HG03439 (cell line): ENCODE measurements around the gene ABHD17C.
"Not testable (repeated sequence)": the region's sequence is repeated elsewhere in the genome, so short reads cannot be mapped to it uniquely, and the experiment has no call there.

Experiments
- ATAC-seq: cut with Tn5 transposase; IDR thresholded peaks from one replicate; pipeline ENCODE4 v1.9.1; 2021; ENCODE audit warnings: mild to moderate bottlenecking, moderate library complexity; ENCODE audit not compliant: unreplicated experiment

Gene ABHD17C

DNA sequence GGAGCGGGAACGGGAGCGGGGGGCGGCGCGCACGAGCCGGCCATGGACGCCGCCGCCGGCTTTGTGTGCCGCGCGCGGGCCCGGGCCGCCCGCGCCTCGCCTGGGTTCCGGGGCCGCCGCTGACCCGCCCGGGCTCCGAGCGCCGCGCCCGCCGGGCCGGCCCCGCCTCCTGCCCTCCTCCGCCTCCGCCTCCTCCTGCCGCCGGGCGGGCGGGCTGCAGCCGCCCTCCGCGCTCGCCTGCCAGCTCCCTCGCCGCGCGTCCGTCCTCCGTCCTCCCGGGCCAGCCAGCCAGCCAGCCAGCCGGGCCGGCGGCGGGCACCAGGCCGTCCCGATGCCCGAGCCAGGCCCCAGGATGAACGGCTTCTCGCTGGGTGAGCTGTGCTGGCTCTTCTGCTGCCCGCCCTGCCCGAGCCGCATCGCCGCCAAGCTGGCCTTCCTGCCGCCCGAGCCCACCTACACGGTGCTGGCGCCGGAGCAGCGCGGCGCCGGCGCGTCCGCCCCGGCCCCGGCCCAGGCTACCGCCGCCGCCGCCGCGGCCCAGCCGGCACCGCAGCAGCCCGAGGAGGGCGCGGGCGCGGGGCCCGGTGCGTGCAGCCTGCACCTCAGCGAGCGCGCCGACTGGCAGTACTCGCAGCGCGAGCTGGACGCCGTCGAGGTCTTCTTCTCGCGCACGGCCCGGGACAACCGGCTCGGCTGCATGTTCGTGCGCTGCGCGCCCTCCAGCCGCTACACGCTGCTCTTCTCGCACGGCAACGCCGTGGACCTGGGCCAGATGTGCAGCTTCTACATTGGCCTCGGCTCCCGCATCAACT, at the start of gene ABHD17C:
Gene ABHD17C, plus strand, starts transcription at position 212 of the 812 bp plus-strand sequence. Its CDS starts 120 bp downstream, at position 332.
- peak; percentile 76 for ATAC-seq

DNA sequence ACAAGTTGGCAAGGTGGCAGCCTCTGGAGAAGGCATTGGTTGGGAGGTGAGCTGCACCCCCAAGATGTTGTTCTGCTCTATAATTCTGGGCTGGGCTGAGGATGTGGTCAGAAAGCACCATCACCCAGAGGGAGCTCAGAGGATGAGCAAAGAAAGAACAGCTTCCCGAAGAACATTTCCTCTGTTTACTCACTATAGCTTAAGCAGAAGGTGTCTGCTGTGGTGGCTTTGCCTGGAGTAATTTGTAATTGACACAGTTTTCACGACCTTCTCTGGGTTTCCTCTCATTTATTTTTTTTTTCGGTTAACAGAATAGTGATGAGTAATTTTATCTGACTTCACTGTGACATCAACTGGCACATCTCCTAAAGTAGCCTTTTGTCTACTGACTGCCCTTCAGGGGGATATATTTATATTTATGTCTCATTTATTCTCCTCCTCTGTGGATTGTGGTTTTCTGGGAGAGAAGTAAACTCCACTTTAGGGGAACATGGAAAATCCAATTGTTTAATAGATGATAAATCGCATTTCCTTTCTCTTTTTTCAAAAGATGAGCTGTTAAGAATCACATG, 49.5 kb upstream of the ABHD17C start:
- no peak for ATAC-seq

DNA sequence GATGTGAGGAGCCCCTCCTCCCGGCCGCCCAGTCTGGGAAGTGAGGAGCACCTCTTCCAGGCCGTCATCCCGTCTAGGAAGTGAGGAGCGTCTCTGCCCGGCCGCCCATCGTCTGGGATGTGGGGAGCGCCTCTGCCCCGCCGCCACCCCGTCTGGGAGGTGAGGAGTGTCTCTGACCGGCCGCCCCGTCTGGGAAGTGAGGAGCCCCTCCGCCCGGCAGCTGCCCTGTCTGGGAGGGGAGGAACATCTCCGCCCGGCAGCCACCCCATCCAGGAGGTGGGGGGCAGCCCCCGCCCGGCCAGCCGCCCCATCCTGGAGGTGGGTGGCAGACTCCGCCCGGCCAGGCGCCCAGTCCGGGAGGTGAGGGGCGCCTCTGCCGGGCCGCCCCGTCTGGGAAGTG, 47.7 kb upstream of the ABHD17C start:
- ATAC-seq, result not testable (repeated sequence)

DNA sequence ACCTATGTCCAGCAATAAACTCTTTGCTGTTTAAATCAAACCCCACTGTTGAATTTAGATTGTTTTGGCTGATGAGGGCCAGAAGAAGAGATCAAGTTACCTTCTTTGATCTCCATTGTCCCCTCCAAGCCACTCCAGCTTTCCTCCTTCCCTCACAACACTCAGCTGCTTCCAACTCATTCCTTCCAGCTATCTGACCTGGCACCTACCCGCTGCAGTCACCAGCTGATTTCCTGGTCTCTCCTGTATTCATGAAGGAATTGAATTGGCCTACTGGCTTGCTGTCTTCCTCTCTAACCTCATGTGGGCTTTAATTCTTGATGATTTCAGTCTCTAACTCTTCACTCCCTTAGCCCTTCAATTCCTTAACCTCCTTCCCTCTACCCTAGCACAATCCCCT, 40.8 kb upstream of the ABHD17C start:
- no peak for ATAC-seq

DNA sequence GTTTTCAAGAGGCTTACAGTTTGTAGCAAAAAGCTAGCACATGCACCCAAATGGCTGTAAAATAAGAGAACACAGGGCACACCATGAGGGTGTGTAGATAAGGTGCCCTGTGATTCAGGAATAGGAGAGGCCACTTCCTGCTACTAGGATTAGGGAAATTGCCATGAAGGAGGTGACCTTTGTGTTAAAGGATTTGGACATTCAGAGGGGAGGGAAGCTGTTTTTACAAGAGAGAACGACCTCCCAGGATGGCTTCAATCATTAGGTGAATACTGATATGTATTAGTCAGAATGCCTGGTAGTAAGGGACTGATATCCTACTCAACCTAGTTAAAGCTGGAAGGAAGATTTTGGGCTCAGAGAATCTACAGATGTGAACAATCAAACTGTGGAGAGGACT, 35.7 kb upstream of the ABHD17C start:
- ATAC-seq, result no peak

DNA sequence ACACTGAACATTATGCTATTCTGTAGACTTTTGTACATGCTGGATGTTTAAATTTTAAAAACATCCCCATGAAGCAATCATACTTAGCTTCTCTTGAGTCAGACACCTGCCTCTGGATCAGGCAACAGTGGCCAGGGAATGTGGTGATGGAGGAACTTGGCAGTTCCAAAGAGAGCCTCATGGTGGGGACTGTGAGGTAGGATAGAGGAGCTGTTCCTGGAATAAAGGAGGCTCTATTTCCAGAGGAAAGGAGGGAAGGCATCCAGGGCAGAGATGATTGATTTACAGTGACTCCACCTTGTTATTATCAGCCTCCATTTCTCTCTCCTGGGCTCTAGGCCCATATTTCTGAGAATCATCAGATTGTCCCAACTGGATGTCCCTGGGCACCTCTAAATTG, 35.0 kb upstream of the ABHD17C start:
- no peak for ATAC-seq

DNA sequence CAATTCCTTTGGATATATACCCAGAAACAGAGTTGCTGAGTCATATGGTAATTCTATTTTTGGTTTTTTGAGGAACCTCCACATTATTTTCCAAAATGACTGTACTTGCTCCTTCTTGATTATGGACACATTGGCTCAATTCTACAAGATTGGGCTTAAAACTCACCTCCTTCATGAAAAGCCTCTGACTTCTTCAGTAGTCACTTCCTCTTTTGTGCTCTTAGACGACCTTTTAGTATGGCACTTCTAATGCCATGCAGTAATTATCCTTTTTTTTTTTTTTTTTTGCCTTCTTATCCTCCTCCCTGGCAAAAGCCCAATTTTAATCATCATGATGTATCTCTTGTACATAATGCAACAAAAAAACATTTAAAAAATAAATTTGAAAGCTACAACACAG, 33.0 kb upstream of the ABHD17C start:
- ATAC-seq, result no peak

DNA sequence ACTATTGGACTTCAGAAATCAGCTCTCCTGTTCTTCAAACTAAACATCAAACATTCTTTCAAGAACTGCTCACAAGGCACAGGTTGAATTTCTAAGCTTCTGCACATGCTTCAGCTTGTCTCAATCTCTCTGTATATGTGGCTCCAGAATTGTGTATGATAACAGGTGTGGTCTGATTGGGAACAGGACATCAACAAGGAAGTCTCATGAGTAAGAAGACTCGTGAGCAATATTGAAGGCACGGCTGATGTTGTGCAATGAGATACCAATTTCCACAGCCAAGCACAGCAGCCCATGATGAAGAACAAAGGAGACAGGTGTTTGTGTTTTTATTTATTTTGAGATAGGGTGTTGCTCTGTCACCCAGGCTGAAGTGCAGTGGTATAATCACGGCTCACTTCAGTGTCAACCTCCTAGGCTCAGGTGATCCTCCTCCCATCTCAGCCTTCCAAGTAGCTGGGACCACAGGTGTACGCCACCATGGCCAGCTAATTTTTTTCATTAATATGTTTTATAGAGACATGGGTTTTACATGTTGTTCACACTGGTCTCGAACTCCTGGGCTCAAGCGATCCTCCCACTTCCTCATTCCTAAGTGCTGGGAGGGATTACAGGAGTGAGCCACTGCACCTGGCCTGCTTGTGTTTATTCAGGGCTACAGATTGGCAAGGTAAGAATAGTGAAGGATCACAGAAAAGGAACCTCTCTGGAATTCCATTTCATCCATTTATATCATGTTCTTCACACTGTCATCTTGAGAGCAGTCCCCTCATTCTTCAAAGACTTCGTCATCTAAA, 32.2 kb upstream of the ABHD17C start:
- no peak for ATAC-seq

DNA sequence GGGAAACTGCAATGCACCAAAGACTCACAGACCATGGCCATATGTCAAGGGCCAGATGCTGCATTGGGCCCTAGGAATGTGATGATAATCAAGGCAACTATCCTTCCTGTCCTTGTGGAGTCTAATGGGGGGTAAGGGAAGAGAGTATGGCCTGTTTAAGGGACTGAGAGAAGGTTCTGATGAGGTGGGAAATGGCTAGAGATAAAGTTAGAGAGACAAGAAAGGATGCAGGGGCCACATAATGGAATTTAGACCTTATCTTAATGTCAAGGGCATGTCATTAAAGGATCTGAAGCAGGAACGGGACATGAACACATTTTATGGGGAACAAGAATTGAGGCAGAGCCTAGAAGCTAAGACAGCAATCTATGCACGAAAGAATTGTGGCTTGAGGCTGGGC, 30.0 kb upstream of the ABHD17C start:
- ATAC-seq, result no peak

DNA sequence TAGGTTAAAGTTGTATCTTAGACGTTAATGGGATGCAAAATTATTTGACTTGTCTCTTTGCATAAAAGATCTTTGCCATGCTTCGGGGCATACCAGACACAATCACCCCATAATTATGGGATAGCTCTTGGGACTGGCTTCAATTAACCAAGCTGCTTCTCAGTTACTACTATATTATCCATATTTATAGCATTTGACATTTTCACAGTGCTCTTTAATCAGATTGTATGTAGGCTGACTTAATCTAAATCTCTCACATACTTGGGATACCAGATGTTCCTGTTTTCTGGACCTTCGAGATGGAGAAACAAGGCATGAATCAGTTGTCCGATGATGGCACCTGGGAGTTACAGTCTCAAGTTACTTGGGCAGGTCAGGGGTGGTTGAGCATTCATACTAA, 27.2 kb upstream of the ABHD17C start:
- no peak for ATAC-seq

DNA sequence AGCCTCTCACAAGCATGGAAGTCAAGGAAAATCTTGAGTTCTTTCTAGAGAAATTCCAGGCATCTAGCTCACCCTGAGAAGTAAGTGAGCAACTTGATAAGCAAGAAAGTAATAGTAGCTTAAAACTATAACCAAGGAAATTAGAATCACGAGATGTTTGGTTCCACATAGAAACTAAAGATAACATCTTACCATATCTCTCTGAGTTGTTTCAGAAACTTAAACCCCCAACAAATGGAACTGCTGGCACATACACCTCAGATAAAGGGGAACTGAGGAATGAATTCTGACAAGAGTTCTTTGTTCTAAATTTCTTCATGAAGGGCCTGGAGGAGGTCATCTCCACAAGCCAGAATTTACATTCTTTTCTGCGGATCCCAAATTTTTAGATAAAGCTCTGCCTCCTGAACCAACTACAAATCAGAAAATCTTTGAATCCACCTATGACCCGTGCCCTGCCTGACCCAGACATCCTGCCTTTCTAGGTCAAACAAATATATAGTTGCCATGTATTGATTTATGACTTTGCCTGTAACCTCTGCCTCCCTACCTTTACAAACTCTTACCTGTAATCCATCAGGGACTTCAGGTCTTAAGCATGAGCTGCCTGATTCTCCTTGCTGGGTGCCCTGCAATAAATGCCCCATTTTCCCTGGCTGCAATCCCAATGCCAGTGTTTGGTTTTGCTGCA, 26.4 kb upstream of the ABHD17C start:
- no peak for ATAC-seq

DNA sequence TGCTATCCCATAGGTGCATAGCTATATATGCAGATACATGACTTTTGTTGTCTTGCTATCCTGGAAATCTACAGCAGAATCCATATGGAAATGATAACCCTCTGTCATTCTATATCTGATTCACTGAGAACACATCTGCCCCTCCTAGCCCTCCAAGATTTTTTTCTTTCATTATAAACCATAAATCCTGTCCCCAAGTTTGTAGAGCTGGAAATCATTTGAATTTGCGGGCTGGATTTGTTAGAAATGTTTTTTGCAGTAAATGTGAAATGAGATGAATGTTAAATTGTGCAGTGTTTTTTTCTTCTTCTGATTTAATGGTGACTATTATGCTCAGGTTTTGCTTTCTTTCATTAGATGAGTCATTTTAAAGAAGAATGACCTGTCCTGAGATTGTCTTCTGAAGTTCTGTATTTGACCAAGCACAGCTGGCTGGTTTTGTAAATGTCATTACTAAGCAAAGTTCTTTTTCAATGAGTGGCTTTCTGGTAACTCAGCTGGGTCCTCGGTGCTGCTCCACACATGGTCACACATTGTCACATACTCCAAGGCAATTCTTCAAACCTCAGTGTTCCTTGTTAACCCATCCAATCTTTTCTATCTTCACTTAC, 25.3 kb upstream of the ABHD17C start:
- ATAC-seq, result no peak

DNA sequence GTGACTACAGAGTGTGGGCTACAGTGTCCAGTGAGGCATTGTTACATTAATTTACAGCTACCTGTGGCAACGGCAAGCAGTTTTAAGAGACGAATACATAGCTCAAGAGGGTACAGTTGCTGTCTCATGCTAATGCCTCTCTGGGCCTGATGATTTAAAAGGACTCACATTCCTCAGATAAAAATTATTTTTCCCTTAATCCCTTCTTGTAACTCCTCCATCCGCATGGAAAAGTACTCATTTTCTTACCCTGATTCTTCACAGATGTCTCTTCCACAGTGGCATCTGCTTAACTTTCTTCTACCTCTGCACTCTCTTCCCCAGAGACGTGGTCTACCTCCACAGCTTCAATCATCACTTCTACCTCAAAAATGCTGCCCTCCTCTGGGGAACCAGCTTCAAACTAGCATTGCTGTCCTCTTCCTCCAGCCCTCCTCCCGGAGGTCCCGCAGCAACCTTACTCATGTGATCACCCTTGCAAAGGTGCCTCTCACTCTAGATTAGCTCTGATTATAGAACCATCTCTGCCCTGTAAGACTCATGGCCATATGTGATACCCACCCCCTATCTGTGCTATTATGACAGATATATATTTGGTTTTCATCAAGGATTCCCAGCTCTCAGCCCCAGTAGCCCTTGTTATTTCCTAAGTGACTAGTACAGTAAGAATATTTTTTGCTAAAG, 21.4 kb upstream of the ABHD17C start:
- ATAC-seq, result no peak

DNA sequence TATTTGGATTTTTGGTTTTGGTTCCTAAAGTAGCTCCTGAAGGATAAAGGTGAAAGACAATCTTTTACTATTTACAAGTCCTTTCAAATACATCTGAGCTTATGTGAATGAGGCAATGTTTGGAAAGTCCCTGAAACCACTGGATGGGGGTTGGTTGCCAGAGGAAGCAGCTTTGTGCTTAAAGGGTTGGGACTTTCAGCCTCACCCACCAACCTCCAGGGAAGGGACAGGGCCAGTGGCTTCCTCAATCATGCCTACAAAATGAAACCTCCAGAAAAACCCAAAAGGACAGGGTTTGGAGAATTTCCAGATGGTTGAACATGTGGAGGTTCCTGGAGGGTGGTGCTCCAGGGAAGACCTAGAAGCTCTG, 20.9 kb upstream of the ABHD17C start:
- no peak for ATAC-seq

DNA sequence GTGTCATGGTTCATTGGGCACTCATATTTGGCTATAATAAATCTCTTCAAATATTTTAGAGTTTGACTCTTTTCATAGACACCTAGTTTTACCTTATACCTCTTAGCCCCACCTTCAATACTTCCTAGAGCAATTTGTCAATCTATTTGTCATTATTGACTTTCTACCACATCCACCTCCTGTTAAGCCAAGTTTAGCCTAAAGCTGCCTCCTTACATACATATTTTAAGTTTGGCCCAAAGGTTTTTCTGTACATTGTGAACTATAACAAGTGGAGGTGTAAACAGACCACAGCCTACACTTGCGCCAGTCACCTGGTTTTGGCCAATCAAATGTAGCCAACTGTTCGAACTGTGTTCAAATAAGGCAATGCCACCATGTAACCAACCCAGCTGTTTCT, 18.1 kb upstream of the ABHD17C start:
- no peak for ATAC-seq

DNA sequence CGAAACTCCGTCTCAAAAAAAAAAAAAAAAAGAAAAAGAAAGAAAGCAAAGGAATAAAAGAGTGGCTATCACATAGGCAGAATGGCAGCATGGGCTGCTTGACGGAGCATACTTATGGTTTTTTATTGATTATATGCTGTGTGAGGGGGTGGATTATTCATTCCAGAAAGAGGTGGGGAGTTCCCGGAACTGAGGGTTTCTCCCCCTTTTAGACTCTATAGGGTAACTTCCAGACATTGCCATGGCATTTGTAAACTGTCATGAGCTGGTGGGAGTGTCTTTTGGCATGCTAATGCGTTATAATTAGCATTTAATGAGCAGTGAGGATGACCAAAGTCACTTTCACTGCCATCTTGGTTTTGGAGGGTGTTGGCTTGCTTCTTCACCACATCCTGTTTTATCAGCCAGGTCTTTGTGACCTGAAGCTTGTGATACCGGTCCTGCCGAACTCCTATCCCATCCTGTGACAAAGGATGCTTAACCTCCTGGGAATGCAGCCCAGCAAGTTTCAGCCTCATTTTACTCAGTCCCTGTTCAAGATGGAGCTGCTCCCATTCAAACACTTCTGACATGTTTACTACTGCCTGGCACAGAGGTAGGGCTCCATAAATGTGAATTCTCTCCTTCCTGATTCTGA, 15.8 kb upstream of the ABHD17C start:
- ATAC-seq, result no peak

DNA sequence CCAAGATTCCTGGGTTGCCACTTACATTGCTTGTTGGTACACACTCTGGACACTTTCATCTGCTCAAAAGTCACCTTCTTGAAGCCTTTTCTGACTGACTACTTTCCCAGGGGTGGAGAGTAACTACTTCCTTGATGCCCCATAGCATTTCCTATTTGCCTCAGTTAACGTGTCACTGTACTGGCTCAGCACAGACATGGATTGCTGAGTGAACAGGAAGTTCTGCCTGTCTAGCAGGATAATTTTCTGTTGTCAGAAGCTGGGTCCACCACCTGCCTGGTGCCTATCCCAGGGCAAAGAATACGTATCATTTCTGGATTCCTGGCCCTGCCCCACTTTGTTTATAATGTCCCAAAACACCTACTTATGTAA, 15.3 kb upstream of the ABHD17C start:
- no peak for ATAC-seq

DNA sequence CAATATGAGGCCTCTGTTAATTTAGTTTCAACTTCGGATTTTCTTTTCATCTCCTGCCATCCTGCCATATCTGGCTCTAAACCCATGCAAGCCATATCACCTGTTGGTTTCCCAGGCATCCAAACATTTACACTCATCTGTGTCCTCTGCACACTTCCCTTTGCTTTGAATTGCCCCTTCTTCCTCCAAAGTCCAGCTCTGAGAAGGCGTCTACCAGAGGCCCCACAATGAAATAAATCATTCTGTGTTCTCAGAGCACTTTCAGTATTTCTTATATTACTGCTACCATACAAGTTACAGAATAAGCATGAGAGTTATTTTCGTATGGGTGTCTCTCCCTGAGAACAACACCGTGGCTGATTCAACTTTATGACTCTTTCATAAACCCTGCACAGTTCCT, 12.9 kb upstream of the ABHD17C start:
- no peak for ATAC-seq

DNA sequence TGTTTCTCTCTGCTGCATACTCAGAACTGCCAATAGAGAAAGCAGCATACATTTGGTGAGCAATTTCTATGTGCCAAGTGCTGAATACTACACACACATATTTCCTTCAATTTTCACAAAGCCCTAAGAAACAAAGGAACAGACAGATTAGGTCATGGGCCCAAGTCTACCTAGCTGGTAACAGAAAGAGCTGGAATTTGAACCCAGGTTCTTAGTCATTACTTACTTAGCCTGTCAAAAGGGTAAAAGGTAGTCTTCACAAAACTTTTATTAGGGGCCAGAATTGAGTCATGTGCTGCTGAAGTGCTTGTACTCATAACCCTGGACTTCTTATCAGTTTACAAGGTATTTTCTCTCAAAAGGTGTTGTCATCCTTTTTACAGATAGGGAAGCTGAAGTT, 10.4 kb upstream of the ABHD17C start:
- no peak for ATAC-seq

DNA sequence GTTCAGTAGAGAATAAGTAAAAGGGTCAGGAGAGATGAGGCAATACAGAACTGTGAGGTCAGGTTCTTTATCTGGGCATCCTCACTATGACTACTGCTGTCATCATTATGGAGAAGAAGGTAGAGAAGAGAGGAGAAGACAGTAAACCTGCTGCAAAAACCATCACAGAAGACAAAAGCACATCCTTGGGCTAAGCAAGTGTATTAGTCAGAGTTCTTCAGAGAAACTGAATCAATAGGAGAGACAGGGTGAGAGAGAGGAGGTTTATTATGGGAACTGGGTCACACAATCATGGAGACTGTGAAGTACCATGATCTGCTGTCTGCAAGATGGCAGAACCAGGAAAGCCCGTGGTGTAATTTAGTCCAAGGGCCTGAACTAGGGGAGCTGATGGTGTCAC, 9.5 kb upstream of the ABHD17C start:
- ATAC-seq, result no peak
